ENCODE data around the gene BRINP2.
A peak's percentile ranks its signal among the peaks of the same experiment; 100 is the strongest.

BRINP2 gene

GRCh38 chr1:177255411-177255810 is 84.7 kb downstream of the BRINP2 start:
- Histone ChIP-seq H2BK120ac (ENCODE audit: low read depth, low read length) (peak overlapping the region; percentile 64), H3K18ac (ENCODE audit: low read depth in 1 of 2, low read length in 2 of 2) (peak overlapping the region; percentile 58 to 86), H3K4me3 (ENCODE audit: insufficient read depth in 1 of 2, low read depth in 1 of 2, low read length in 2 of 2) (no peak overlapping the region), H3K79me1 (replicated peaks; ENCODE audit: low read length, poor library complexity, severe bottlenecking) (no peaks in the 10 kb centered on the region), H3K4me1 (ENCODE audit: control insufficient read depth, insufficient read depth, low read depth, low read length) (peaks cover 16% of the 10 kb centered on the region), H2AFZ (ENCODE audit: low read depth, low read length) (no peak overlapping the region), H2BK12ac (ENCODE audit: low read length in 2 of 2) (peak overlapping the region; percentile 94 to 99), H4K8ac (ENCODE audit: low read length) (peak overlapping the region; percentile 76), H3K27me3 (ENCODE audit: control insufficient read depth in 1 of 2, insufficient read depth in 1 of 2, low read length in 2 of 2) (peaks cover 0 to 8% of the 10 kb centered on the region in 2 experiments), H3K9ac (ENCODE audit: low read length) (no peak overlapping the region), H2BK5ac (ENCODE audit: low read depth, low read length, poor library complexity, severe bottlenecking) (no peak overlapping the region), H4K91ac (ENCODE audit: low read length) (no peak overlapping the region), H3K4me2 (ENCODE audit: low read length, poor library complexity, severe bottlenecking) (no peak overlapping the region), H3K14ac (ENCODE audit: low read length in 2 of 2) (peak overlapping the region in 1 of 2 experiments; percentile 64), H2AK5ac (ENCODE audit: low read length, severe bottlenecking) (no peak overlapping the region), H3K23ac (ENCODE audit: low read length in 2 of 2) (no peak overlapping the region), H3K36me3 (ENCODE audit: control insufficient read depth in 1 of 2, insufficient read depth in 2 of 2, low read depth in 1 of 2, low read length in 2 of 2) (no peaks in the 10 kb centered on the region), H2BK15ac (ENCODE audit: low read depth, poor library complexity, severe bottlenecking) (peak overlapping the region; percentile 86), H3K9me3 (ENCODE audit: control insufficient read depth, low read length) (no peaks in the 10 kb centered on the region), H3K4ac (ENCODE audit: low read depth in 1 of 2, low read length in 2 of 2) (peak overlapping the region in 1 of 2 experiments; percentile 55), H3K27ac (ENCODE audit: low read length, poor library complexity, severe bottlenecking) (peak overlapping the region; percentile 46)
- DNase-seq, result peak; percentile 78
- WGBS, result no CpG with 5 or more reads among the region's 1 CpG

GRCh38 chr1:177256153-177257075 is 85.7 kb downstream of the BRINP2 start:
- Histone ChIP-seq H3K18ac (ENCODE audit: low read depth in 1 of 2, low read length in 2 of 2) (peak overlapping the region; percentile 58 to 86), H3K36me3 (ENCODE audit: control insufficient read depth in 1 of 2, insufficient read depth in 2 of 2, low read depth in 1 of 2, low read length in 2 of 2) (no peaks in the 10 kb centered on the region), H2BK12ac (ENCODE audit: low read length in 2 of 2) (peak overlapping the region; percentile 45 to 94), H3K4me3 (ENCODE audit: insufficient read depth in 1 of 2, low read depth in 1 of 2, low read length in 2 of 2) (no peak overlapping the region), H2BK15ac (ENCODE audit: low read depth, poor library complexity, severe bottlenecking) (peak overlapping the region; percentile 41), H3K9me3 (ENCODE audit: control insufficient read depth, low read length) (no peaks in the 10 kb centered on the region), H3K79me1 (replicated peaks; ENCODE audit: low read length, poor library complexity, severe bottlenecking) (no peaks in the 10 kb centered on the region), H4K91ac (ENCODE audit: low read length) (no peak overlapping the region), H3K27me3 (ENCODE audit: control insufficient read depth in 1 of 2, insufficient read depth in 1 of 2, low read length in 2 of 2) (peaks cover 0 to 12% of the 10 kb centered on the region in 2 experiments), H3K9ac (ENCODE audit: low read length) (peak overlapping the region; percentile 30), H3K23ac (ENCODE audit: low read length in 2 of 2) (no peak overlapping the region), H3K4me1 (ENCODE audit: control insufficient read depth, insufficient read depth, low read depth, low read length) (peaks cover 16% of the 10 kb centered on the region), H2BK120ac (ENCODE audit: low read depth, low read length) (no peak overlapping the region), H3K4ac (ENCODE audit: low read depth in 1 of 2, low read length in 2 of 2) (peak overlapping the region in 1 of 2 experiments; percentile 11), H2AFZ (ENCODE audit: low read depth, low read length) (no peak overlapping the region), H3K14ac (ENCODE audit: low read length in 2 of 2) (no peak overlapping the region), H2BK5ac (ENCODE audit: low read depth, low read length, poor library complexity, severe bottlenecking) (no peak overlapping the region), H2AK5ac (ENCODE audit: low read length, severe bottlenecking) (peak overlapping the region; percentile 63), H3K4me2 (ENCODE audit: low read length, poor library complexity, severe bottlenecking) (no peak overlapping the region), H3K27ac (ENCODE audit: low read length, poor library complexity, severe bottlenecking) (peak overlapping the region; percentile 56), H4K8ac (ENCODE audit: low read length) (peak overlapping the region; percentile 40)
- peak; percentile 97 for DNase-seq
- WGBS, result 19% methylated on average over 16 of the region's 20 CpGs

- Histone ChIP-seq H2BK12ac (ENCODE audit: low read length in 2 of 2) (peak overlapping the region; percentile 19 to 31), H3K4me1 (ENCODE audit: control insufficient read depth, insufficient read depth, low read depth, low read length) (peaks cover 16% of the 10 kb centered on the region), H3K79me1 (replicated peaks; ENCODE audit: low read length, poor library complexity, severe bottlenecking) (no peaks in the 10 kb centered on the region), H3K9me3 (ENCODE audit: control insufficient read depth, low read length) (no peaks in the 10 kb centered on the region), H3K4ac (ENCODE audit: low read depth in 1 of 2, low read length in 2 of 2) (no peak overlapping the region), H4K8ac (ENCODE audit: low read length) (no peak overlapping the region), H3K23ac (ENCODE audit: low read length in 2 of 2) (no peak overlapping the region), H4K91ac (ENCODE audit: low read length) (no peak overlapping the region), H3K36me3 (ENCODE audit: control insufficient read depth in 1 of 2, insufficient read depth in 2 of 2, low read depth in 1 of 2, low read length in 2 of 2) (no peaks in the 10 kb centered on the region), H3K4me2 (ENCODE audit: low read length, poor library complexity, severe bottlenecking) (no peak overlapping the region), H2BK15ac (ENCODE audit: low read depth, poor library complexity, severe bottlenecking) (no peak overlapping the region), H3K27me3 (ENCODE audit: control insufficient read depth in 1 of 2, insufficient read depth in 1 of 2, low read length in 2 of 2) (peaks cover 0 to 12% of the 10 kb centered on the region in 2 experiments), H2AK5ac (ENCODE audit: low read length, severe bottlenecking) (no peak overlapping the region), H3K4me3 (ENCODE audit: insufficient read depth in 1 of 2, low read depth in 1 of 2, low read length in 2 of 2) (no peak overlapping the region), H3K18ac (ENCODE audit: low read depth in 1 of 2, low read length in 2 of 2) (peak overlapping the region; percentile 13 to 47), H2BK5ac (ENCODE audit: low read depth, low read length, poor library complexity, severe bottlenecking) (no peak overlapping the region), H3K27ac (ENCODE audit: low read length, poor library complexity, severe bottlenecking) (no peak overlapping the region), H2BK120ac (ENCODE audit: low read depth, low read length) (no peak overlapping the region), H3K14ac (ENCODE audit: low read length in 2 of 2) (no peak overlapping the region), H2AFZ (ENCODE audit: low read depth, low read length) (no peak overlapping the region), H3K9ac (ENCODE audit: low read length) (no peak overlapping the region)
- 90% methylated on average over 11 of the region's 11 CpGs for WGBS
- no peak for DNase-seq
Observed at GRCh38 chr1:177257128-177257527, 86.4 kb downstream of the BRINP2 start.

- no peak overlapping the region for H3K4me3 ChIP-seq (ENCODE audit: insufficient read depth in 1 of 2, low read depth in 1 of 2, low read length in 2 of 2)
- H3K9ac ChIP-seq (ENCODE audit: low read length), result no peak overlapping the region
- H3K23ac ChIP-seq (ENCODE audit: low read length in 2 of 2), result no peak overlapping the region
- no peak overlapping the region for H2BK15ac ChIP-seq (ENCODE audit: low read depth, poor library complexity, severe bottlenecking)
- no peak overlapping the region for H2BK5ac ChIP-seq (ENCODE audit: low read depth, low read length, poor library complexity, severe bottlenecking)
- H3K4me1 ChIP-seq (ENCODE audit: control insufficient read depth, insufficient read depth, low read depth, low read length), result peaks cover 16% of the 10 kb centered on the region
- H2BK120ac ChIP-seq (ENCODE audit: low read depth, low read length), result no peak overlapping the region
- H3K27me3 ChIP-seq (ENCODE audit: control insufficient read depth in 1 of 2, insufficient read depth in 1 of 2, low read length in 2 of 2), result peaks cover 0 to 14% of the 10 kb centered on the region in 2 experiments
- H3K36me3 ChIP-seq (ENCODE audit: control insufficient read depth in 1 of 2, insufficient read depth in 2 of 2, low read depth in 1 of 2, low read length in 2 of 2), result no peaks in the 10 kb centered on the region
- H3K27ac ChIP-seq (ENCODE audit: low read length, poor library complexity, severe bottlenecking), result no peak overlapping the region
- no peak overlapping the region for H4K91ac ChIP-seq (ENCODE audit: low read length)
- H3K79me1 ChIP-seq (replicated peaks; ENCODE audit: low read length, poor library complexity, severe bottlenecking), result no peaks in the 10 kb centered on the region
- H3K18ac ChIP-seq (ENCODE audit: low read depth in 1 of 2, low read length in 2 of 2), result no peak overlapping the region
- no peak overlapping the region for H2AFZ ChIP-seq (ENCODE audit: low read depth, low read length)
- H4K8ac ChIP-seq (ENCODE audit: low read length), result no peak overlapping the region
- DNase-seq, result no peak
- H3K9me3 ChIP-seq (ENCODE audit: control insufficient read depth, low read length), result no peaks in the 10 kb centered on the region
- no peak overlapping the region for H2AK5ac ChIP-seq (ENCODE audit: low read length, severe bottlenecking)
- no peak overlapping the region for H3K14ac ChIP-seq (ENCODE audit: low read length in 2 of 2)
- peak overlapping the region; percentile 19 to 31 for H2BK12ac ChIP-seq (ENCODE audit: low read length in 2 of 2)
- WGBS, result 89% methylated on average over 4 of the region's 4 CpGs
- H3K4ac ChIP-seq (ENCODE audit: low read depth in 1 of 2, low read length in 2 of 2), result no peak overlapping the region
- no peak overlapping the region for H3K4me2 ChIP-seq (ENCODE audit: low read length, poor library complexity, severe bottlenecking)
Observed at GRCh38 chr1:177257576-177257975, 86.8 kb downstream of the BRINP2 start.

Measured in mesenchymal stem cell (in vitro differentiated cells and primary cell).